Measurements from ENCODE around the gene EFHC1. TPM values are rescaled to one million over a fixed set of nuclear protein-coding genes. Genes with fewer than 3 reads are reported as not detected.

Gene EFHC1
- total RNA-seq, 2 experiments from 2014 or later = 2.2 to 3.6 TPM

- H3K36me3 Mint-ChIP-seq (ENCODE audit: low read depth) = no peaks in the 10 kb centered on the region
- no peaks in the 10 kb centered on the region for H3K27me3 Mint-ChIP-seq
- ATAC-seq (peak; percentile 16), DNase-seq (no peak)
- ChIA-PET CTCF (interaction anchor here (0.6 to 1.0 kb wide), 2 partner anchors 82 to 943 kb away, joined by 3 to 4 read pairs; no protein-coding TSS in a partner anchor), POLR2A (no interaction called here)
- peaks cover 2% of the 10 kb centered on the region for H3K9me3 Mint-ChIP-seq (ENCODE audit: low read depth)
- intact Hi-C loops (cut with DNase I, micrococcal nuclease) = no loop called here
- H3K27ac Mint-ChIP-seq = no peak overlapping the region
- H3K4me3 Mint-ChIP-seq = no peak overlapping the region
- H3K4me1 Mint-ChIP-seq = no peaks in the 10 kb centered on the region
Observed at GRCh38 chr6:52493669-52494068, 73.5 kb downstream of the EFHC1 start.

- no peak overlapping the region for H3K4me3 Mint-ChIP-seq
- POLR2A ChIA-PET = no interaction called here
- CTCF ChIA-PET = interaction anchor here (1.0 kb wide), 1 partner anchor 82 kb away, joined by 4 read pairs; no protein-coding TSS in a partner anchor
- no peaks in the 10 kb centered on the region for H3K27me3 Mint-ChIP-seq
- intact Hi-C loops (cut with DNase I, micrococcal nuclease) = no loop called here
- H3K27ac Mint-ChIP-seq = no peak overlapping the region
- H3K9me3 Mint-ChIP-seq (ENCODE audit: low read depth) = peaks cover 2% of the 10 kb centered on the region
- ATAC-seq (no peak), DNase-seq (no peak)
- H3K36me3 Mint-ChIP-seq (ENCODE audit: low read depth) = no peaks in the 10 kb centered on the region
- no peaks in the 10 kb centered on the region for H3K4me1 Mint-ChIP-seq
Observed at GRCh38 chr6:52494298-52495072, 74.3 kb downstream of the EFHC1 start.

- intact Hi-C loops (cut with DNase I, micrococcal nuclease) = no loop called here
Observed at GRCh38 chr6:52495922-52496321, 75.8 kb downstream of the EFHC1 start.

GRCh38 chr6:52496631-52497030, 76.5 kb downstream of the EFHC1 start:
- Mint-ChIP-seq H3K9me3 (ENCODE audit: low read depth) (peaks cover 2% of the 10 kb centered on the region), H3K4me1 (no peaks in the 10 kb centered on the region), H3K27me3 (no peaks in the 10 kb centered on the region), H3K36me3 (ENCODE audit: low read depth) (no peaks in the 10 kb centered on the region), H3K4me3 (no peak overlapping the region), H3K27ac (no peak overlapping the region)
- ChIA-PET CTCF (interaction anchor here (0.8 kb wide), 1 partner anchor 19 kb away, joined by 3 read pairs; no protein-coding TSS in a partner anchor), POLR2A (interaction anchor here (0.9 kb wide), 1 partner anchor 14 kb away, joined by 4 read pairs; no protein-coding TSS in a partner anchor)
- intact Hi-C loops (cut with DNase I, micrococcal nuclease) = no loop called here
- DNase-seq (no peak), ATAC-seq (no peak)

More at GRCh38 chr6:52495922-52496321, 75.8 kb downstream of the EFHC1 start:
- Mint-ChIP-seq H3K36me3 (ENCODE audit: low read depth) (no peaks in the 10 kb centered on the region), H3K4me3 (no peak overlapping the region), H3K27ac (no peak overlapping the region), H3K27me3 (no peaks in the 10 kb centered on the region), H3K9me3 (ENCODE audit: low read depth) (peaks cover 2% of the 10 kb centered on the region), H3K4me1 (no peaks in the 10 kb centered on the region)
- ChIA-PET POLR2A (no interaction called here), CTCF (interaction anchor here (0.6 to 1.0 kb wide), 2 partner anchors 26 to 57 kb away, joined by 3 read pairs; no protein-coding TSS in a partner anchor)
- no peak for DNase-seq
- no peak for ATAC-seq

GRCh38 chr6:52497652-52498408, 77.7 kb downstream of the EFHC1 start:
- no peaks in the 10 kb centered on the region for H3K27me3 Mint-ChIP-seq
- ChIA-PET POLR2A (interaction anchor here (0.6 kb wide), 2 partner anchors 40 to 81 kb away, joined by 3 read pairs; no protein-coding TSS in a partner anchor), CTCF (no interaction called here)
- no peak overlapping the region for H3K4me3 Mint-ChIP-seq
- H3K27ac Mint-ChIP-seq = no peak overlapping the region
- intact Hi-C loops (cut with DNase I, micrococcal nuclease) = no loop called here
- no peaks in the 10 kb centered on the region for H3K36me3 Mint-ChIP-seq (ENCODE audit: low read depth)
- H3K4me1 Mint-ChIP-seq = no peaks in the 10 kb centered on the region
- DNase-seq (no peak), ATAC-seq (no peak)
- peaks cover 2% of the 10 kb centered on the region for H3K9me3 Mint-ChIP-seq (ENCODE audit: low read depth)

- CTCF ChIA-PET = interaction anchor here (0.5 kb wide), 1 partner anchor 168 kb away, joined by 3 read pairs; no protein-coding TSS in a partner anchor
- Mint-ChIP-seq H3K27me3 (no peaks in the 10 kb centered on the region), H3K4me1 (no peaks in the 10 kb centered on the region), H3K27ac (no peak overlapping the region), H3K4me3 (no peak overlapping the region), H3K36me3 (ENCODE audit: low read depth) (no peaks in the 10 kb centered on the region), H3K9me3 (ENCODE audit: low read depth) (peaks cover 2% of the 10 kb centered on the region)
- ATAC-seq = no peak
- DNase-seq = no peak
- intact Hi-C loops (cut with DNase I, micrococcal nuclease) = no loop called here
- POLR2A ChIA-PET = interaction anchor here (0.6 kb wide), 1 partner anchor 80 kb away, joined by 3 read pairs; no protein-coding TSS in a partner anchor
Observed at GRCh38 chr6:52498538-52499017, 78.4 kb downstream of the EFHC1 start.

GRCh38 chr6:52499026-52499425, 78.9 kb downstream of the EFHC1 start:
- H3K9me3 Mint-ChIP-seq (ENCODE audit: low read depth) = peaks cover 2% of the 10 kb centered on the region
- ATAC-seq (no peak), DNase-seq (no peak)
- H3K4me3 Mint-ChIP-seq = no peak overlapping the region
- H3K27me3 Mint-ChIP-seq = no peaks in the 10 kb centered on the region
- intact Hi-C loops (cut with DNase I, micrococcal nuclease) = no loop called here
- no peaks in the 10 kb centered on the region for H3K4me1 Mint-ChIP-seq
- POLR2A ChIA-PET = no interaction called here
- CTCF ChIA-PET = interaction anchor here (0.5 to 1.4 kb wide), 5 partner anchors 31 to 168 kb away, joined by 3 to 4 read pairs (median 3); no protein-coding TSS in a partner anchor
- no peak overlapping the region for H3K27ac Mint-ChIP-seq
- no peaks in the 10 kb centered on the region for H3K36me3 Mint-ChIP-seq (ENCODE audit: low read depth)

- Mint-ChIP-seq H3K4me1 (no peaks in the 10 kb centered on the region), H3K36me3 (ENCODE audit: low read depth) (no peaks in the 10 kb centered on the region), H3K4me3 (no peak overlapping the region), H3K27me3 (no peaks in the 10 kb centered on the region), H3K9me3 (ENCODE audit: low read depth) (no peaks in the 10 kb centered on the region), H3K27ac (no peak overlapping the region)
- CTCF ChIA-PET = interaction anchor here (0.7 to 1.4 kb wide), 4 partner anchors 31 to 46 kb away, joined by 3 to 4 read pairs (median 3); no protein-coding TSS in a partner anchor
- intact Hi-C loops (cut with DNase I, micrococcal nuclease) = no loop called here
- ATAC-seq (no peak), DNase-seq (no peak)
- POLR2A ChIA-PET = interaction anchor here (0.6 kb wide), 1 partner anchor 422 kb away, joined by 3 read pairs; no protein-coding TSS in a partner anchor
Observed at GRCh38 chr6:52499681-52500236, 79.6 kb downstream of the EFHC1 start.

GRCh38 chr6:52500238-52501129, 80.3 kb downstream of the EFHC1 start:
- Mint-ChIP-seq H3K9me3 (ENCODE audit: low read depth) (no peaks in the 10 kb centered on the region), H3K36me3 (ENCODE audit: low read depth) (no peaks in the 10 kb centered on the region), H3K27ac (no peak overlapping the region), H3K4me1 (no peaks in the 10 kb centered on the region), H3K4me3 (no peak overlapping the region), H3K27me3 (no peaks in the 10 kb centered on the region)
- no peak for ATAC-seq
- CTCF ChIA-PET = interaction anchor here (0.5 to 1.4 kb wide), 3 partner anchors 36 to 532 kb away, joined by 3 to 5 read pairs (median 3); no protein-coding TSS in a partner anchor
- intact Hi-C loops (cut with DNase I, micrococcal nuclease) = no loop called here
- POLR2A ChIA-PET = interaction anchor here (0.6 kb wide), 1 partner anchor 422 kb away, joined by 3 read pairs; no protein-coding TSS in a partner anchor
- DNase-seq = no peak

GRCh38 chr6:52502306-52503029, 82.3 kb downstream of the EFHC1 start:
- no peak overlapping the region for H3K4me3 Mint-ChIP-seq
- H3K27ac Mint-ChIP-seq = no peak overlapping the region
- H3K27me3 Mint-ChIP-seq = no peaks in the 10 kb centered on the region
- DNase-seq (no peak), ATAC-seq (no peak)
- ChIA-PET CTCF (no interaction called here), POLR2A (no interaction called here)
- intact Hi-C loops (cut with DNase I, micrococcal nuclease) = no loop called here
- H3K36me3 Mint-ChIP-seq (ENCODE audit: low read depth) = peaks cover 2% of the 10 kb centered on the region
- H3K4me1 Mint-ChIP-seq = no peaks in the 10 kb centered on the region
- no peaks in the 10 kb centered on the region for H3K9me3 Mint-ChIP-seq (ENCODE audit: low read depth)

All from activated CD4-positive, alpha-beta T cell treated with anti-CD3 and anti-CD28 coated beads for 36 hours (primary cell).